OCI-LY7 (cell line): ENCODE measurements around the gene DXO. TPM values are rescaled to one million over a fixed set of nuclear protein-coding genes. Genes with fewer than 3 reads are reported as not detected.

Experiments used
- BruUV-seq: library from RNA; stranded (reverse); fragments of 400-500 nt; replicated peaks from 2 replicates; lab custom pipeline; 2021; lab: Mats Ljungman, UMichigan
- CTCF ChIA-PET: fragments of 300-600 bp; sonication (Branson Sonifier 250); formaldehyde crosslinking; loops from one replicate; lab custom pipeline; 2022; ENCODE audit warnings: antibody characterized with exemption; ENCODE audit not compliant: unreplicated experiment; lab: Charles Lee
- POLR2A ChIA-PET: fragments of 300-600 bp; sonication (Branson Sonifier 250); formaldehyde crosslinking; loops from one replicate; lab custom pipeline; 2022; ENCODE audit warnings: antibody characterized with exemption; lab: Charles Lee
- DNase-seq: peaks from one replicate; pipeline ENCODE4 v3.0.0-alpha.2; 2015; ENCODE audit warnings: low spot score
- H2AFZ ChIP-seq: fragments of 200-600 bp; sonication (generic), shearing (Covaris generic); 2 replicates; pipeline ENCODE4 v1.6.1; 2014; ENCODE audit warnings: mild to moderate bottlenecking, antibody characterized with exemption, low read length, moderate library complexity
- H3K27ac ChIP-seq: fragments of 200-600 bp; sonication (generic); 2 replicates; pipeline ENCODE4 v1.5.1; 2014; ENCODE audit warnings: mixed run types, low read depth, mild to moderate bottlenecking, moderate library complexity, low read length, inconsistent platforms; ENCODE audit not compliant: poor library complexity, severe bottlenecking
- H3K36me3 ChIP-seq: fragments of 200-600 bp; sonication (generic); 2 replicates; pipeline ENCODE4 v1.6.1; 2014; ENCODE audit warnings: mild to moderate bottlenecking, antibody characterized with exemption, low read length, moderate library complexity, mixed read lengths; ENCODE audit not compliant: insufficient read depth
- H3K4me1 ChIP-seq: fragments of 200-600 bp; sonication (generic); 2 replicates; pipeline ENCODE4 v1.5.1; 2014; ENCODE audit warnings: mild to moderate bottlenecking, low read length; ENCODE audit not compliant: insufficient read depth, poor library complexity, severe bottlenecking
- H3K4me2 ChIP-seq: fragments of 200-600 bp; sonication (generic); 2 replicates; pipeline ENCODE4 v1.6.1; 2014; ENCODE audit warnings: mild to moderate bottlenecking, low read length
- H3K4me3 ChIP-seq: fragments of 200-600 bp; sonication (generic); 2 replicates; pipeline ENCODE4 v1.5.1; 2014; ENCODE audit warnings: mild to moderate bottlenecking, low read depth, low read length; ENCODE audit not compliant: poor library complexity, severe bottlenecking
- H3K79me2 ChIP-seq: fragments of 200-600 bp; sonication (generic); 2 replicates; pipeline ENCODE4 v1.6.1; 2016; ENCODE audit warnings: low read depth, mild to moderate bottlenecking, low read length, moderate library complexity, mixed read lengths; ENCODE audit not compliant: insufficient read depth
- H3K9me2 ChIP-seq: fragments of 200-600 bp; sonication (generic); 2 replicates; pipeline ENCODE4 v1.6.1; 2016; ENCODE audit warnings: mild to moderate bottlenecking, low read length, mixed read lengths; ENCODE audit not compliant: insufficient read depth
- H3K9me3 ChIP-seq: fragments of 200-600 bp; sonication (generic); 2 replicates; pipeline ENCODE4 v1.6.1; 2014; ENCODE audit warnings: mild to moderate bottlenecking, mixed run types, low read length, mixed read lengths
- H4K20me1 ChIP-seq: fragments of 200-600 bp; sonication (generic); 2 replicates; pipeline ENCODE4 v1.6.1; 2014; ENCODE audit warnings: mild to moderate bottlenecking, antibody characterized with exemption, low read length, moderate library complexity, mixed read lengths; ENCODE audit not compliant: insufficient read depth
- EZH2phosphoT487 ChIP-seq: fragments of 200-600 bp; sonication (generic); IDR thresholded peaks from 2 replicates; pipeline ENCODE4 v1.6.1; 2018; ENCODE audit warnings: low read depth, borderline replicate concordance, mild to moderate bottlenecking, mixed run types, antibody characterized with exemption, low read length, moderate library complexity, mixed read lengths
- intact Hi-C: fragments of 100-400 bp; cut with micrococcal nuclease; formaldehyde crosslinking; loops from one replicate; pipeline ENCODE4 v1.10.0; 2022; ENCODE audit not compliant: unreplicated experiment
- total RNA-seq, 2 experiments: library from RNA; depleted of rRNA in 1 of 2; stranded (reverse); fragments of >200 nt in 1 of 2; shearing (Covaris generic) in 1 of 2; gene quantifications; 2 replicates each; pipeline ENCODE4 v1.2.3, GENCODE V29; 2014 to 2022
- TF ChIP-seq, protein P1 (sequence below): fragments of 200-600 bp; sonication (generic); conservative IDR thresholded peaks from 2 replicates; pipeline ENCODE4 v1.5.1; 2014; ENCODE audit warnings: mild to moderate bottlenecking, antibody characterized with exemption, low read length, moderate library complexity, mixed read lengths

Gene DXO
- total RNA-seq, 2 experiments from 2014 or later: 17.5 to 36.5 TPM

GRCh38 chr6:31930962-31931361, 41.0 kb downstream of the DXO start:
- DNase-seq: no peak
- BruUV-seq: no TSS peak
- H3K4me2 ChIP-seq: no peak overlapping the region
- H2AFZ ChIP-seq: no peak overlapping the region
- TF ChIP-seq, protein P1, sequence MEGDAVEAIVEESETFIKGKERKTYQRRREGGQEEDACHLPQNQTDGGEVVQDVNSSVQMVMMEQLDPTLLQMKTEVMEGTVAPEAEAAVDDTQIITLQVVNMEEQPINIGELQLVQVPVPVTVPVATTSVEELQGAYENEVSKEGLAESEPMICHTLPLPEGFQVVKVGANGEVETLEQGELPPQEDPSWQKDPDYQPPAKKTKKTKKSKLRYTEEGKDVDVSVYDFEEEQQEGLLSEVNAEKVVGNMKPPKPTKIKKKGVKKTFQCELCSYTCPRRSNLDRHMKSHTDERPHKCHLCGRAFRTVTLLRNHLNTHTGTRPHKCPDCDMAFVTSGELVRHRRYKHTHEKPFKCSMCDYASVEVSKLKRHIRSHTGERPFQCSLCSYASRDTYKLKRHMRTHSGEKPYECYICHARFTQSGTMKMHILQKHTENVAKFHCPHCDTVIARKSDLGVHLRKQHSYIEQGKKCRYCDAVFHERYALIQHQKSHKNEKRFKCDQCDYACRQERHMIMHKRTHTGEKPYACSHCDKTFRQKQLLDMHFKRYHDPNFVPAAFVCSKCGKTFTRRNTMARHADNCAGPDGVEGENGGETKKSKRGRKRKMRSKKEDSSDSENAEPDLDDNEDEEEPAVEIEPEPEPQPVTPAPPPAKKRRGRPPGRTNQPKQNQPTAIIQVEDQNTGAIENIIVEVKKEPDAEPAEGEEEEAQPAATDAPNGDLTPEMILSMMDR: no peak
- no peak for TF ChIP-seq EZH2phosphoT487
- CTCF ChIA-PET: no interaction called here
- intact Hi-C loops: no loop called here
- POLR2A ChIA-PET: interaction anchor here (0.6 to 0.8 kb wide), 2 partner anchors 12 to 81 kb away, joined by 3 to 9 read pairs; no protein-coding TSS in a partner anchor
- H3K4me1 ChIP-seq: no peaks in the 10 kb centered on the region
- H3K9me2 ChIP-seq: no peaks in the 10 kb centered on the region
- no peaks in the 10 kb centered on the region for H3K79me2 ChIP-seq
- H3K9me3 ChIP-seq: no peaks in the 10 kb centered on the region
- H3K27ac ChIP-seq: no peak overlapping the region
- no peaks in the 10 kb centered on the region for H4K20me1 ChIP-seq
- no peak overlapping the region for H3K4me3 ChIP-seq
- H3K36me3 ChIP-seq: no peaks in the 10 kb centered on the region

DNA sequence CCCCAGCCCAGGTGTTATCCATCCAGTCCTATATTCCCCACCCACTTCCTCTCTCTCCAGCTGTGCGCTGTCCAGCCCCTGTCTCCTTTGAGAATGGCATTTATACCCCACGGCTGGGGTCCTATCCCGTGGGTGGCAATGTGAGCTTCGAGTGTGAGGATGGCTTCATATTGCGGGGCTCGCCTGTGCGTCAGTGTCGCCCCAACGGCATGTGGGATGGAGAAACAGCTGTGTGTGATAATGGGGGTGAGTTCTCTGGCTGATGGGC, 43.3 kb downstream of the DXO start:
- Histone ChIP-seq H3K4me1 (no peaks in the 10 kb centered on the region), H3K4me2 (no peak overlapping the region), H3K36me3 (no peaks in the 10 kb centered on the region), H2AFZ (no peak overlapping the region), H3K79me2 (no peaks in the 10 kb centered on the region), H3K9me2 (no peaks in the 10 kb centered on the region), H3K9me3 (no peaks in the 10 kb centered on the region), H4K20me1 (no peaks in the 10 kb centered on the region), H3K27ac (no peak overlapping the region), H3K4me3 (no peak overlapping the region)
- BruUV-seq: no TSS peak
- TF ChIP-seq, protein P1: no peak
- no peak for TF ChIP-seq EZH2phosphoT487
- POLR2A ChIA-PET: no interaction called here
- intact Hi-C loops: no loop called here
- DNase-seq: no peak
- CTCF ChIA-PET: no interaction called here

- no peaks in the 10 kb centered on the region for H4K20me1 ChIP-seq
- H3K27ac ChIP-seq: no peak overlapping the region
- BruUV-seq: no TSS peak
- no peaks in the 10 kb centered on the region for H3K79me2 ChIP-seq
- H3K9me2 ChIP-seq: no peaks in the 10 kb centered on the region
- H2AFZ ChIP-seq: no peak overlapping the region
- no peaks in the 10 kb centered on the region for H3K9me3 ChIP-seq
- no peak overlapping the region for H3K4me2 ChIP-seq
- no peak overlapping the region for H3K4me3 ChIP-seq
- intact Hi-C loops: no loop called here
- H3K4me1 ChIP-seq: no peaks in the 10 kb centered on the region
- no peak for TF ChIP-seq EZH2phosphoT487
- TF ChIP-seq, protein P1: no peak
- ChIA-PET CTCF (no interaction called here), POLR2A (no interaction called here)
- DNase-seq: no peak
- no peaks in the 10 kb centered on the region for H3K36me3 ChIP-seq
These were observed 43.9 kb downstream of the DXO start for GRCh38 chr6:31927863-31928671.
